Thoracic aorta (tissue), 2 donors: ENCODE data around the gene CD7. TPM values are rescaled to one million over a fixed set of nuclear protein-coding genes. Genes with fewer than 3 reads are reported as not detected.

ENCODE experiments used
- ATAC-seq: fragments of 150-250 bp; one replicate; pipeline ENCODE4 v1.8.0; 2017; ENCODE audit warnings: low read depth; ENCODE audit not compliant: insufficient number of reproducible peaks, low FRiP score
- DNase-seq: peaks from one replicate; pipeline ENCODE4 v3.0.0-alpha.2; 2020; ENCODE audit warnings: low spot score
- H3K27ac ChIP-seq, 2 donors: fragments of 200-600 bp; sonication (generic); 1 replicate in 1 of 2; 2 replicates in 1 of 2; pipeline ENCODE4 v1.5.1; 2016; ENCODE audit warnings: mild to moderate bottlenecking in 2 of 2, moderate library complexity in 2 of 2
- H3K27me3 ChIP-seq: fragments of 200-600 bp; sonication (generic); replicated peaks from 2 replicates; pipeline ENCODE4 v1.6.0; 2016; ENCODE audit warnings: mild to moderate bottlenecking; ENCODE audit not compliant: insufficient read depth
- H3K36me3 ChIP-seq: fragments of 200-600 bp; sonication (generic); one replicate; pipeline ENCODE4 v1.5.1; 2016
- H3K4me1 ChIP-seq, 2 donors: fragments of 200-600 bp; sonication (generic); 1 replicate in 1 of 2; 2 replicates in 1 of 2; pipeline versions ENCODE4 v1.5.1 to v1.6.0; 2016; ENCODE audit warnings: low read depth in 2 of 2, mild to moderate bottlenecking in 1 of 2; ENCODE audit not compliant: control insufficient read depth in 1 of 2
- H3K4me3 ChIP-seq: fragments of 200-600 bp; sonication (generic); 2 replicates; pipeline ENCODE4 v1.5.1; 2016; ENCODE audit warnings: mild to moderate bottlenecking
- H3K9me3 ChIP-seq: fragments of 200-600 bp; sonication (generic); 2 replicates; pipeline ENCODE4 v1.5.1; 2016
- total RNA-seq, 2 donors: library from RNA; depleted of rRNA; stranded (reverse); fragments of >200 nt; gene quantifications; one replicate each; pipeline versions ENCODE4 v1.1.0 to v1.2.3, GENCODE V29; 2016
- TF ChIP-seq, protein P1 (sequence below): fragments of 200-600 bp; sonication (generic); IDR thresholded peaks from one replicate; pipeline ENCODE4 v1.5.1; 2019; ENCODE audit warnings: antibody characterized with exemption

CD7 gene
- total RNA-seq, 2 donors from 2014 or later: 3.0 to 3.5 TPM

DNA sequence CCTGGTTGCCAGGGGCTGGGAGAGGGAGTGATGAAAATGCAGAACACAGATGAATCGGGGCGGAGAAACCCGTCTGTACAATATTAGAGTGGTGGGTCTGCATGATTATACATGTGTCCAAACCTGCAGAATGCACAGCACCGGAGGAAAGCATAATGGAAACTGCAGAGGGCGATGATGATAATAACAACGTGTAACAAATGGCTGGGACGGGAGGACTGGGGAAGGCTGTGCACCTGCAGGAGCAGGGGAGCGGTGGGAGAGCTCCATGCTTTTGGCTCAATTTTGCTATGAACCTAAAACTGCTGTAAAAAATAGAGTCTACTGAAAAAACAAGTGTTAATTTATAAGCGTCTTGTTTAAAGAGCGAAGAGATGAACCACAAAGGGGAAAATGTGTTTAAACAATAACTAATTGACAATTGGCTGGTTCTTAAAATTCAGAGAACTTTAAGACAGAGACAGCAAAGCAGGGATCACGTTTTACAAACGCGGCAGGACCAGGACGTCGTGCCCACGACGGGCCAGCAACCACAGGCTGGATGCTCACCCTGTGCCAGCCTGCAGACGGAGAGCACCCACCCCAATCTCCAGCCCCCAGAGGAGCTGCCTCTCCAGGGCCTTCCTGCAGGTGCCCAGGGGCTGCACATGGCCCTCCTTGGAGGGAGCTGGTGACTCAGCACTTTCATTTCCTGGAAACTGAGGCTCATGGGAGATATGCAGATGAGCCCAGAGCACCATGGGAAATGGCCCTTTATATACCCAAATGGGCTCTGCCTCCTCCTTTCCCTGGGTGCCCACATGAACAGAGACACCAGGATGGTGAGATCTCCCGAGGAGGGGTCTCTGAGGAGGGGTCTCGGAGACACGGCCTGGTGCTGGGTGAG lies 41.3 kb upstream of the CD7 start, which contains the start of gene TEX19:
TSS of gene TEX19 (plus strand) at position 783 of the 886 bp plus-strand sequence. CDS start 2,904 bp downstream, outside the sequence.
- TF ChIP-seq, protein P1, sequence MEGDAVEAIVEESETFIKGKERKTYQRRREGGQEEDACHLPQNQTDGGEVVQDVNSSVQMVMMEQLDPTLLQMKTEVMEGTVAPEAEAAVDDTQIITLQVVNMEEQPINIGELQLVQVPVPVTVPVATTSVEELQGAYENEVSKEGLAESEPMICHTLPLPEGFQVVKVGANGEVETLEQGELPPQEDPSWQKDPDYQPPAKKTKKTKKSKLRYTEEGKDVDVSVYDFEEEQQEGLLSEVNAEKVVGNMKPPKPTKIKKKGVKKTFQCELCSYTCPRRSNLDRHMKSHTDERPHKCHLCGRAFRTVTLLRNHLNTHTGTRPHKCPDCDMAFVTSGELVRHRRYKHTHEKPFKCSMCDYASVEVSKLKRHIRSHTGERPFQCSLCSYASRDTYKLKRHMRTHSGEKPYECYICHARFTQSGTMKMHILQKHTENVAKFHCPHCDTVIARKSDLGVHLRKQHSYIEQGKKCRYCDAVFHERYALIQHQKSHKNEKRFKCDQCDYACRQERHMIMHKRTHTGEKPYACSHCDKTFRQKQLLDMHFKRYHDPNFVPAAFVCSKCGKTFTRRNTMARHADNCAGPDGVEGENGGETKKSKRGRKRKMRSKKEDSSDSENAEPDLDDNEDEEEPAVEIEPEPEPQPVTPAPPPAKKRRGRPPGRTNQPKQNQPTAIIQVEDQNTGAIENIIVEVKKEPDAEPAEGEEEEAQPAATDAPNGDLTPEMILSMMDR: no peak
- DNase-seq (no peak), ATAC-seq (no peak)
- no peak within 1 kb of the TSS for H3K27ac ChIP-seq
- H3K4me1 ChIP-seq: peaks cover 7 to 8% of the 10 kb centered on the region in 2 donors
- no peaks in the 10 kb centered on the region for H3K9me3 ChIP-seq
- no peak within 1 kb of the TSS for H3K4me3 ChIP-seq
- no peaks in the 10 kb centered on the region for H3K36me3 ChIP-seq
- H3K27me3 ChIP-seq: no peaks in the 10 kb centered on the region

DNA sequence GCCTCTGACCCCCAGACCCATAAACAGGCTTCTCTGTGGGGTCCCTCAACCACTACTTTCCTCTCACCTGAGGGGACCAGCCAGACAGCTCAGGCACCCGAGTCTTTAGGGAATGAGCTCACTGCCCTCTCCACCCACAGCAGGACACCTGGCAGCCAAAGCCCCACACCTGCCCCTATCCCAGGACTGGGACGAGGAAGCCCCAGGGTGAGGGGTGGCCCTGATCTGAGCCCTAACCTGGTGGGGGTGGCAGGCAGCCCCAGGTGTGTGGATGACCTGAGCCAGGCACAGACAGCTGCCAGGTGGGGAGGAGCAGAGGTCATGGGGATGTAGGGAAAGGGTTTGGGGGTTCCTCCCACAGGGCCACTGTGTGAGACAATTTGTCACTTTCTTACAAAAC lies 40.0 kb upstream of the CD7 start:
- no peak overlapping the region for H3K4me3 ChIP-seq
- DNase-seq: no peak
- no peak for ATAC-seq
- H3K4me1 ChIP-seq: peaks cover 7 to 8% of the 10 kb centered on the region in 2 donors
- H3K9me3 ChIP-seq: no peaks in the 10 kb centered on the region
- TF ChIP-seq, protein P1: no peak
- H3K27me3 ChIP-seq: no peaks in the 10 kb centered on the region
- H3K27ac ChIP-seq: no peak overlapping the region
- no peaks in the 10 kb centered on the region for H3K36me3 ChIP-seq

DNA sequence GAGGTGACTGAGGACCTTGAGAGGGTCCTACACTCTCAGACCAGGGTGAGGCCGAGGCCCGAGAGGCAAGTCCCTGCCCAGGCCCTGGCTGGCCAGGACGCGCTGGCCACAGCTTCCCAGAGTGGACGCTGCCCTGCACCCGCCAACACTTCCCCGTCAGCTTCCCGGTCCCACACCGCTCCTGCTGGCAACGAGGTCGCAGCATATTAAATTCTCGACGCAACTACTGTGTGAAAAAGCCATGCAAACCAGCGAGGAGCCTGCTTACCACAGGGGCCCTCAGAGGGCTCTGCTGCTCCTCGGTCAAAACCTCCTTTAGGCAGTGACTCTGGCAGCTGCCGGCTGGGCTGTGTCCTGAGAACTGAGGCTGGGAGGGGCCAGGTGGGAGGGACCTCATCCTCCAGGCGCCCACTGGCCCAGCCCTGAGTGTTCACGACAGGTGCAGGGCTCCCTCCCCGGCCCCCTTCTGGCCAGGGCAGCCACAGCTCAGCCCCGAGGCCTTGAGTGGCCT lies 39.5 kb upstream of the CD7 start:
- DNase-seq: no peak
- no peak overlapping the region for H3K4me3 ChIP-seq
- no peaks in the 10 kb centered on the region for H3K27me3 ChIP-seq
- H3K36me3 ChIP-seq: no peaks in the 10 kb centered on the region
- peaks cover 7 to 8% of the 10 kb centered on the region in 2 donors for H3K4me1 ChIP-seq
- TF ChIP-seq, protein P1: no peak
- no peak for ATAC-seq
- no peaks in the 10 kb centered on the region for H3K9me3 ChIP-seq
- no peak overlapping the region for H3K27ac ChIP-seq

DNA sequence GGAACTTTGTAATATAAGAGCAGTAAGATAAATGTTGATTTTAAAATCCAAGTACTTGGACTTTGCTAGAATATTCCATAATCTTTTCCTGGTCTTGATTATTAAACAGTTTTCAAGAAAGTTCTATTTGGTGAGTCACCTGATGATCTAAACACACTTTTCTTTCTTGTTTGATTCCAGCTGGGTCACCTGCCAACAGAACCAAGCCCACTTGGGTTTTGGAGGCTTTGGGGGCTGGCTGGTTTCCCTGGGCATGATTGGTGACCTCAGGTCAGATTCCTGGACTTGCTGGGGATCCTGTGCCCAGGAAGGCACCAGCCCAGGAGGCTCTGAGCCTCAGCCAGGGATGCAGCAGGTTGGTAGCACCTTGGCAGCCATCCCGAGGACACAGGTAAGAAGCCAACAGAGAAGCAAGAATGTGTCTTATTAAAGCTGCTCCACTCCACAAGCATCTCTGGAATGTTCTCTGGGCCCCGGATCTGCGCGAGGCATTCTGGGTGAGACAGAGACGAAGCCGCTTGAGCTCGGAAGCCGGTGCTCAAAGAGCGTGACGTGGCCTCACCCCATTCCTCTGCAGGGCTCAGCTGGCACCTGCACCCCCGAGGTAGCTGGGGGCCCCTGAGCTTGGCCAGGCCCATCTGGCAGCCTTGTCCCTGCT lies 38.5 kb upstream of the CD7 start:
- Histone ChIP-seq H3K4me3 (no peak overlapping the region), H3K27ac (no peak overlapping the region), H3K27me3 (no peaks in the 10 kb centered on the region), H3K9me3 (no peaks in the 10 kb centered on the region), H3K36me3 (no peaks in the 10 kb centered on the region), H3K4me1 (peaks cover 7 to 8% of the 10 kb centered on the region in 2 donors)
- TF ChIP-seq, protein P1: no peak
- no peak for DNase-seq
- ATAC-seq: no peak

DNA sequence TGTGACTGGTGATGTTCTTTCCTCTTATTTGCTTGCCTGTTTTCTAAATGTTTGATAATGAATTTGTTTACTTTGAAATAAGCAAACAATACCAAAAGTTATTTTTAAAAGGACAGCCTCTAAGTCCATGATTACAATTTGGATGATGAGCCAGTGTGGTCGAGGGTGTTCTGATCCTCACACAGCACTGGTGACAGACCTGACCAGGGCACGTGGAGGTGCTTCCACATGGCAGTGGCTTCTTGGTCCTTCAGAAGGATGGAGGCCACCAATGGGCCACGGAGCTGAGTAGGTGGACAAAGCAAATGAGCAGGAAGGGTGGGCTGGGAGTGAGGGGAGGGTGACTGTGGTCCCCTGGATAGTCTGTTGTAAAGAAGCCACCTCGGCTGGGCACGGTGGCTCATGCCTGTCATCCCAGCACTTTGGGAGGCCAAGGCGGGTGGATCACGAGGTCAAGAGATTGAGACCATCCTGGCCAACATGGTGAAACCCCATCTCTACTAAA lies 37.4 kb upstream of the CD7 start:
- Histone ChIP-seq H3K27ac (no peak overlapping the region), H3K4me3 (no peak overlapping the region), H3K9me3 (no peaks in the 10 kb centered on the region), H3K36me3 (no peaks in the 10 kb centered on the region), H3K4me1 (peaks cover 7 to 8% of the 10 kb centered on the region in 2 donors), H3K27me3 (no peaks in the 10 kb centered on the region)
- ATAC-seq: no peak
- TF ChIP-seq, protein P1: no peak
- DNase-seq: no peak
